HepG2 (cell line): Measurements from ENCODE around the gene EEF1AKMT3. TPM values are rescaled to one million over a fixed set of nuclear protein-coding genes. Genes with fewer than 3 reads are reported as not detected.

Experiments used
- AGO2 ChIP-seq: fragments of 200-400 bp; formaldehyde crosslinking; optimal IDR thresholded peaks from 2 replicates; pipeline ENCODE3; 2017; ENCODE audit warnings: mild to moderate bottlenecking, low read depth, low read length, moderate library complexity
- FLYWCH1 ChIP-seq: sonication (generic); formaldehyde crosslinking; IDR thresholded peaks from 2 replicates; pipeline ENCODE4 v1.8.1; 2023; ENCODE audit warnings: mild to moderate bottlenecking, missing genetic modification reagents
- HMGXB3 ChIP-seq: sonication (generic); formaldehyde crosslinking; IDR thresholded peaks from 2 replicates; pipeline ENCODE4 v1.4.0; 2020; ENCODE audit warnings: missing genetic modification reagents, borderline replicate concordance
- NCOR1 ChIP-seq: fragments of 200-600 bp; sonication (generic); IDR thresholded peaks from 2 replicates; pipeline ENCODE4 v1.7.0; 2017; ENCODE audit warnings: antibody characterized with exemption, low read length, borderline replicate concordance
- RFX1 ChIP-seq: fragments of 450-650 bp; IDR thresholded peaks from 2 replicates; pipeline ENCODE4 v1.6.1; 2017
- SALL1 ChIP-seq: sonication (generic); formaldehyde crosslinking; IDR thresholded peaks from 2 replicates; pipeline ENCODE4 v1.8.0; 2022; ENCODE audit warnings: mild to moderate bottlenecking, missing genetic modification reagents
- SMC3 ChIP-seq: IDR thresholded peaks from 2 replicates; pipeline ENCODE4 v1.6.1; 2011; ENCODE audit warnings: low read length, improper control_type of control experiment
- ZBTB37 ChIP-seq: sonication (generic); formaldehyde crosslinking; IDR thresholded peaks from 2 replicates; pipeline ENCODE4 v1.4.0; 2020; ENCODE audit warnings: mild to moderate bottlenecking, missing genetic modification reagents
- ZNF101 ChIP-seq: sonication (generic); formaldehyde crosslinking; IDR thresholded peaks from 2 replicates; pipeline ENCODE4 v1.4.0; 2020; ENCODE audit warnings: mild to moderate bottlenecking, low read depth, missing genetic modification reagents, borderline replicate concordance
- ZNF318 ChIP-seq: sonication (generic); formaldehyde crosslinking; IDR thresholded peaks from 2 replicates; pipeline ENCODE4 v1.4.0; 2020; ENCODE audit warnings: mild to moderate bottlenecking, missing genetic modification reagents
- ZNF567 ChIP-seq: sonication (generic); formaldehyde crosslinking; IDR thresholded peaks from 2 replicates; pipeline ENCODE4 v1.8.1; 2023; ENCODE audit warnings: mild to moderate bottlenecking, missing genetic modification reagents, borderline replicate concordance
- ZNF770 ChIP-seq: sonication (generic); formaldehyde crosslinking; IDR thresholded peaks from 2 replicates; pipeline ENCODE4 v1.5.0; 2020; ENCODE audit warnings: mild to moderate bottlenecking, missing genetic modification reagents
- ZNF83 ChIP-seq: sonication (generic); formaldehyde crosslinking; IDR thresholded peaks from 2 replicates; pipeline ENCODE4 v1.4.0; 2020; ENCODE audit warnings: missing genetic modification reagents, mild to moderate bottlenecking, borderline replicate concordance
- polyA plus RNA-seq, 8 experiments: library from polyadenylated mRNA; depleted of rRNA in 3 of 8; stranded (reverse) in 7 of 8; unstranded in 1 of 8; fragments of >200 nt; fragmentation: Illumina TruSeq in 4 of 8; extraction: Trizol in 4 of 8; gene quantifications; 2 replicates each; pipeline versions ENCODE4 v1.2.1 to v1.2.3, GENCODE V29; 2011 to 2016; ENCODE audit warnings: low read depth in 4 of 8, missing spikeins in 1 of 8, mixed read lengths in 1 of 8; ENCODE audit not compliant: insufficient read depth in 1 of 8
- total RNA-seq, 5 experiments: library from RNA; depleted of rRNA; stranded (reverse); fragments of >200 nt; fragmentation: Illumina TruSeq; extraction: Trizol; gene quantifications; 2 replicates each; pipeline ENCODE4 v1.2.3, GENCODE V29; 2016; ENCODE audit warnings: low read depth in 1 of 5

Gene EEF1AKMT3
- total and polyA plus RNA-seq, 2 of the 13 experiments (the other 11 are each of a cell fraction or from before 2014, with no cell fraction given), result 4.7 to 11.4 TPM

GRCh38 chr12:57771873-57772428 is 463 bp upstream of the EEF1AKMT3 start, which contains the start of gene METTL1 (continued):
- TF ChIP-seq ZBTB37 (CRISPR knock-in tag) (no peak), ZNF770 (peak; percentile 98), FLYWCH1 (CRISPR knock-in tag) (peak; percentile 63; the same call in 1 of the 2 replicates), NCOR1 (no peak; the same call in 1 of the 2 replicates), ZNF318 (CRISPR knock-in tag) (peak; percentile 64; the same call in 1 of the 2 replicates), ZNF101 (CRISPR knock-in tag) (no peak), RFX1 (no peak), AGO2 (peak; percentile 77), SALL1 (CRISPR knock-in tag) (peak; percentile 93), HMGXB3 (CRISPR knock-in tag) (peak; percentile 65; the same call in 1 of the 2 replicates), ZNF83 (0 out of 2 replicates have a peak, but pooled peaks have one; percentile 29), ZNF567 (no peak; the same call in 1 of the 2 replicates), SMC3 (no peak)
